LHCN-M2 (cell line): ENCODE results near the gene PCDHB15. TPM values are rescaled to one million over a fixed set of nuclear protein-coding genes. Genes with fewer than 3 reads are reported as not detected.
A peak's percentile ranks its signal among the peaks of the same experiment; 100 is the strongest.
"Not testable (repeated sequence)": the region's sequence is repeated elsewhere in the genome, so short reads cannot be mapped to it uniquely, and the experiment has no call there.

Source experiments
- DNase-seq: peaks from one replicate; pipeline ENCODE4 v3.0.0-alpha.2; 2012; ENCODE audit warnings: low read depth
- total RNA-seq: library from RNA; depleted of rRNA; stranded (reverse); fragments of >200 nt; gene quantifications from 2 replicates; pipeline ENCODE4 v1.2.3, GENCODE V29; 2014; rRNA removed

Gene PCDHB15
- total RNA-seq, 1 experiment from 2014 or later: 3.8 TPM

- DNase-seq: not testable (repeated sequence)
Observed at GRCh38 chr5:141247434-141247833, 2.2 kb downstream of the PCDHB15 start.

GRCh38 chr5:141250576-141250975 is 5.4 kb downstream of the PCDHB15 start:
- no peak for DNase-seq

- no peak for DNase-seq
Observed at GRCh38 chr5:141258464-141258863, 13.3 kb downstream of the PCDHB15 start.

GRCh38 chr5:141258948-141259347 is 13.8 kb downstream of the PCDHB15 start:
- DNase-seq: no peak

- DNase-seq: peak; percentile 19
Observed at GRCh38 chr5:141260458-141261237, 15.5 kb downstream of the PCDHB15 start.

GRCh38 chr5:141261238-141261546 is 16.0 kb downstream of the PCDHB15 start:
- DNase-seq: no peak

GRCh38 chr5:141269195-141269594 is 24.0 kb downstream of the PCDHB15 start:
- DNase-seq: no peak

GRCh38 chr5:141272906-141273305 is 27.7 kb downstream of the PCDHB15 start:
- no peak for DNase-seq

- no peak for DNase-seq
Observed at GRCh38 chr5:141298376-141298775, 53.2 kb downstream of the PCDHB15 start.

Other genes starting within 250 kb of the PCDHB15 start
- not detected in 2 replicates for gene PCDHB1, start 194.0 kb upstream of the PCDHB15 start, total RNA-seq
- 10.7 and 13.4 TPM in 2 replicates for gene PCDHB2, start 150.8 kb upstream of the PCDHB15 start, total RNA-seq
- 2.0 and 2.4 TPM in 2 replicates for gene PCDHB3, start 144.9 kb upstream of the PCDHB15 start, total RNA-seq
- gene PCDHB4, start 123.6 kb upstream of the PCDHB15 start, total RNA-seq: 1.8 and 1.9 TPM in 2 replicates
- gene PCDHB5, start 110.2 kb upstream of the PCDHB15 start, total RNA-seq: 0.63 and 1.1 TPM in 2 replicates
- 0.34 and 0.38 TPM in 2 replicates for gene PCDHB6, start 95.3 kb upstream of the PCDHB15 start, total RNA-seq
- gene PCDHB7, start 72.8 kb upstream of the PCDHB15 start, total RNA-seq: 2.0 and 3.4 TPM in 2 replicates
- 9.6 and 12.3 TPM in 2 replicates for gene PCDHB8, start 67.6 kb upstream of the PCDHB15 start, total RNA-seq
- 10.4 and 12.2 TPM in 2 replicates for gene PCDHB16, start 63.0 kb upstream of the PCDHB15 start, total RNA-seq
- gene PCDHB9, start 58.2 kb upstream of the PCDHB15 start, total RNA-seq: 2.8 and 3.1 TPM in 2 replicates
- 2.4 and 2.8 TPM in 2 replicates for gene PCDHB10, start 53.0 kb upstream of the PCDHB15 start, total RNA-seq
- gene PCDHB11, start 45.8 kb upstream of the PCDHB15 start, total RNA-seq: 0.77 and 1.5 TPM in 2 replicates
- 3.1 and 3.6 TPM in 2 replicates for gene PCDHB12, start 36.7 kb upstream of the PCDHB15 start, total RNA-seq
- 3.5 and 5.1 TPM in 2 replicates for gene PCDHB13, start 31.5 kb upstream of the PCDHB15 start, total RNA-seq
- gene PCDHB14, start 22.1 kb upstream of the PCDHB15 start, total RNA-seq: 4.3 and 4.9 TPM in 2 replicates
- gene SLC25A2, start 58.7 kb downstream of the PCDHB15 start, total RNA-seq: 0.17 TPM in 1 of 2 replicates, not detected in the other
- gene TAF7, start 75.4 kb downstream of the PCDHB15 start, total RNA-seq: 65.1 and 67.6 TPM in 2 replicates
- 5.3 and 7.1 TPM in 2 replicates for gene PCDHGA1, start 85.1 kb downstream of the PCDHB15 start, total RNA-seq
- 0.90 and 1.1 TPM in 2 replicates for gene PCDHGA2, start 93.4 kb downstream of the PCDHB15 start, total RNA-seq
- gene PCDHGA3, start 98.4 kb downstream of the PCDHB15 start, total RNA-seq: 0.57 TPM in 1 of 2 replicates, not detected in the other
- 6.8 and 8.1 TPM in 2 replicates for gene PCDHGB1, start 104.7 kb downstream of the PCDHB15 start, total RNA-seq
- gene PCDHGA4, start 109.6 kb downstream of the PCDHB15 start, total RNA-seq: 3.9 and 4.4 TPM in 2 replicates
- gene PCDHGB2, start 114.6 kb downstream of the PCDHB15 start, total RNA-seq: 9.0 and 12.5 TPM in 2 replicates
- 0.98 and 1.5 TPM in 2 replicates for gene PCDHGA5, start 118.8 kb downstream of the PCDHB15 start, total RNA-seq
- 1.4 and 1.6 TPM in 2 replicates for gene PCDHGB3, start 124.8 kb downstream of the PCDHB15 start, total RNA-seq
- 0.77 and 0.98 TPM in 2 replicates for gene PCDHGA6, start 128.5 kb downstream of the PCDHB15 start, total RNA-seq
- 0.57 and 0.77 TPM in 2 replicates for gene PCDHGA7, start 137.3 kb downstream of the PCDHB15 start, total RNA-seq
- 0.69 and 0.71 TPM in 2 replicates for gene PCDHGB4, start 142.3 kb downstream of the PCDHB15 start, total RNA-seq
- gene PCDHGA8, start 147.2 kb downstream of the PCDHB15 start, total RNA-seq: 0.26 and 0.75 TPM in 2 replicates
- 0.52 and 2.1 TPM in 2 replicates for gene PCDHGB5, start 152.6 kb downstream of the PCDHB15 start, total RNA-seq
- gene PCDHGA9, start 157.4 kb downstream of the PCDHB15 start, total RNA-seq: 0.64 and 0.75 TPM in 2 replicates
- gene PCDHGB6, start 162.6 kb downstream of the PCDHB15 start, total RNA-seq: 0.32 and 0.40 TPM in 2 replicates
- gene PCDHGA10, start 167.6 kb downstream of the PCDHB15 start, total RNA-seq: 17.4 and 21.4 TPM in 2 replicates
- gene PCDHGB7, start 172.3 kb downstream of the PCDHB15 start, total RNA-seq: 0.52 and 0.83 TPM in 2 replicates
- gene PCDHGA11, start 175.7 kb downstream of the PCDHB15 start, total RNA-seq: 0.64 and 0.75 TPM in 2 replicates
- gene PCDHGA12, start 185.1 kb downstream of the PCDHB15 start, total RNA-seq: 6.1 and 6.9 TPM in 2 replicates
- 96.0 and 98.3 TPM in 2 replicates for gene PCDHGC3, start 230.6 kb downstream of the PCDHB15 start, total RNA-seq
- gene PCDHGC4, start 239.6 kb downstream of the PCDHB15 start, total RNA-seq: 0.69 and 0.83 TPM in 2 replicates
- gene PCDHGC5, start 243.7 kb downstream of the PCDHB15 start, total RNA-seq: 1.7 and 2.0 TPM in 2 replicates